Caco-2 (cell line): ENCODE measurements around the gene RSBN1. TPM values are rescaled to one million over a fixed set of nuclear protein-coding genes. Genes with fewer than 3 reads are reported as not detected.

Source experiments
- BruUV-seq: library from RNA; stranded (reverse); fragments of 400-500 nt; replicated peaks from 2 replicates; lab custom pipeline; 2021; lab: Mats Ljungman, UMichigan
- CTCF ChIA-PET: fragments of 300-600 bp; sonication (Branson Sonifier 250); formaldehyde crosslinking; loops from one replicate; lab custom pipeline; 2022; ENCODE audit warnings: antibody characterized with exemption; lab: Charles Lee
- POLR2A ChIA-PET: fragments of 300-600 bp; sonication (Branson Sonifier 250); formaldehyde crosslinking; loops from one replicate; lab custom pipeline; 2022; ENCODE audit warnings: antibody characterized with exemption; lab: Charles Lee
- DNase-seq, 2 experiments: peaks; one replicate each; pipeline versions ENCODE4 v3.0.0 to v3.0.0-alpha.2; 2020 to 2022
- H3K27me3 ChIP-seq: replicated peaks from 2 replicates; pipeline ENCODE4 v1.6.0; 2011; ENCODE audit warnings: low read length; ENCODE audit not compliant: control insufficient read depth, insufficient read depth
- H3K36me3 ChIP-seq: 2 replicates; pipeline ENCODE4 v1.5.1; 2011; ENCODE audit warnings: low read length; ENCODE audit not compliant: control insufficient read depth, insufficient read depth
- H3K4me1 ChIP-seq: fragments of 250-450 bp; sonication (Bioruptor Pico); 2 replicates; pipeline ENCODE4 v1.5.1; 2020; ENCODE audit warnings: mild to moderate bottlenecking
- H3K4me3 ChIP-seq: 2 replicates; pipeline ENCODE4 v1.5.1; 2011; ENCODE audit warnings: low read depth, mild to moderate bottlenecking, control low read depth, low read length
- H3K9me3 ChIP-seq: fragments of 250-450 bp; sonication (Bioruptor Pico); 2 replicates; pipeline ENCODE4 v1.5.1; 2020; ENCODE audit warnings: mild to moderate bottlenecking, moderate library complexity
- H3K27ac Mint-ChIP-seq: one replicate; pipeline ENCODE4 v1.8.0; 2022; ENCODE audit warnings: mixed read lengths; ENCODE audit not compliant: unreplicated experiment
- H3K27me3 Mint-ChIP-seq: one replicate; pipeline ENCODE4 v1.8.0; 2022; ENCODE audit warnings: mixed read lengths; ENCODE audit not compliant: insufficient read depth, unreplicated experiment
- H3K36me3 Mint-ChIP-seq: one replicate; pipeline ENCODE4 v1.8.0; 2022; ENCODE audit warnings: mild to moderate bottlenecking, mixed read lengths; ENCODE audit not compliant: insufficient read depth, unreplicated experiment
- H3K4me1 Mint-ChIP-seq: one replicate; pipeline ENCODE4 v1.8.0; 2022; ENCODE audit warnings: low read depth, mixed read lengths; ENCODE audit not compliant: unreplicated experiment
- H3K4me3 Mint-ChIP-seq: one replicate; pipeline ENCODE4 v1.8.0; 2022; ENCODE audit warnings: mild to moderate bottlenecking, moderate library complexity, mixed read lengths; ENCODE audit not compliant: unreplicated experiment
- H3K9me3 Mint-ChIP-seq: one replicate; pipeline ENCODE4 v1.8.0; 2022; ENCODE audit warnings: mixed read lengths; ENCODE audit not compliant: unreplicated experiment
- intact Hi-C: fragments of 100-400 bp; cut with micrococcal nuclease; formaldehyde crosslinking; loops from one replicate; pipeline ENCODE4 v1.10.0; 2022; ENCODE audit not compliant: unreplicated experiment
- total RNA-seq: library from RNA; stranded (reverse); gene quantifications from 2 replicates; pipeline ENCODE4 v1.2.3, GENCODE V29; 2022
- TF ChIP-seq, protein P1 (sequence below), 2 experiments: fragments of 200-600 bp in 1 of 2; IDR thresholded peaks; 1 replicate in 1 of 2; 2 replicates in 1 of 2; pipeline versions ENCODE4 v1.5.1 to v1.8.0; 2011 to 2022; ENCODE audit warnings: antibody characterized with exemption in 1 of 2, control low read depth in 1 of 2, inconsistent platforms in 1 of 2, low read depth in 1 of 2, low read length in 1 of 2, mild to moderate bottlenecking in 1 of 2, moderate library complexity in 1 of 2; ENCODE audit not compliant: insufficient read depth in 1 of 2, severe bottlenecking in 1 of 2, unreplicated experiment in 1 of 2

The RSBN1 gene
- total RNA-seq, 1 experiment from 2014 or later: 7.3 TPM

DNA sequence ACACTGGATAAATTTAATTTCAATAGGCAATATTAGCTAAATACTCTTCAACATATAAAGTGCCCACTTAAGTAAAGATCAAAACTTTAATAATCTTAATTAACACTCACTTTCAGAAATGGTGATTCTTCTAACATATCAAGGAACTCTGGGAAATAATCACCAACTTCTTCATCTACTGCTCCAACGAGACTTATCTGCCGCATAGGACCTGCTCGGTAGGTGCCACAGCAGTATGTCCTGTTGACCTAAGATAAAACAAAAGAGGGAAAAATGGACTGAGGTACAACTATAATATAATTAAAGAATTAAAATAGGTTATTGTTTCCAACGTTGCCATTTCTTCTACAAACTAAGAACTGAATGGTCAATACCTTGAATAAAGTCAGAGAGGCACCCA is 34.7 kb downstream of the RSBN1 start:
- TF ChIP-seq, protein P1, sequence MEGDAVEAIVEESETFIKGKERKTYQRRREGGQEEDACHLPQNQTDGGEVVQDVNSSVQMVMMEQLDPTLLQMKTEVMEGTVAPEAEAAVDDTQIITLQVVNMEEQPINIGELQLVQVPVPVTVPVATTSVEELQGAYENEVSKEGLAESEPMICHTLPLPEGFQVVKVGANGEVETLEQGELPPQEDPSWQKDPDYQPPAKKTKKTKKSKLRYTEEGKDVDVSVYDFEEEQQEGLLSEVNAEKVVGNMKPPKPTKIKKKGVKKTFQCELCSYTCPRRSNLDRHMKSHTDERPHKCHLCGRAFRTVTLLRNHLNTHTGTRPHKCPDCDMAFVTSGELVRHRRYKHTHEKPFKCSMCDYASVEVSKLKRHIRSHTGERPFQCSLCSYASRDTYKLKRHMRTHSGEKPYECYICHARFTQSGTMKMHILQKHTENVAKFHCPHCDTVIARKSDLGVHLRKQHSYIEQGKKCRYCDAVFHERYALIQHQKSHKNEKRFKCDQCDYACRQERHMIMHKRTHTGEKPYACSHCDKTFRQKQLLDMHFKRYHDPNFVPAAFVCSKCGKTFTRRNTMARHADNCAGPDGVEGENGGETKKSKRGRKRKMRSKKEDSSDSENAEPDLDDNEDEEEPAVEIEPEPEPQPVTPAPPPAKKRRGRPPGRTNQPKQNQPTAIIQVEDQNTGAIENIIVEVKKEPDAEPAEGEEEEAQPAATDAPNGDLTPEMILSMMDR (IDR thresholded peaks at IDR 0.05; ENCODE audit: insufficient read depth in 1 of 2, low read depth in 1 of 2, low read length in 1 of 2, severe bottlenecking in 1 of 2, unreplicated experiment in 1 of 2): no peak
- DNase-seq: no peak
- H3K4me3 ChIP-seq: no peak overlapping the region
- no peaks in the 10 kb centered on the region for H3K27me3 ChIP-seq
- POLR2A ChIA-PET: no interaction called here
- no peaks in the 10 kb centered on the region for H3K36me3 ChIP-seq
- H3K9me3 ChIP-seq: no peaks in the 10 kb centered on the region
- intact Hi-C loops: no loop called here
- no peak overlapping the region for H3K4me3 Mint-ChIP-seq
- H3K27ac Mint-ChIP-seq: no peak overlapping the region
- no TSS peak for BruUV-seq
- H3K27me3 Mint-ChIP-seq: no peaks in the 10 kb centered on the region
- H3K9me3 Mint-ChIP-seq: no peaks in the 10 kb centered on the region
- H3K36me3 Mint-ChIP-seq: no peaks in the 10 kb centered on the region
- 0 out of 2 replicates have a peak, but pooled peaks cover 5% of the 10 kb centered on the region for H3K4me1 ChIP-seq
- CTCF ChIA-PET: no interaction called here
- H3K4me1 Mint-ChIP-seq: no peaks in the 10 kb centered on the region

DNA sequence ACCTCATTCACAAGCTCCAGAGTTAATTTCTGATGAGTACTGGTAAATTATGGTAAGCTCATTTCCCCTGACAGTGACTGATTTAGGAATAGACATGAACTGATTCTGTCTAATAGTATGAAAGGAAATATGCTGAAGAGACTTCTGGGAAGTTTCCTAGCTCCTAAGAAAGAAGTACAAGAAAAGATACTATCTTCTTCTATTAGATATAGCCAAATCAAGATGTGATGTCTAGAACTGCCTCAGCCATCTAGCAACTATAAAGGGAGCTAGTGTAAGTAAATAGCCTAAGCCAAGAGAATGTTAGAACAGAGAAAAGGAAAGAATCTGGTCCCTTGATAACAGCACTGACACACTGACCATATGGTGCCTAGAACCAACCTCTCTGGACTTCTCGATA is 42.2 kb downstream of the RSBN1 start:
- no peaks in the 10 kb centered on the region for H3K9me3 ChIP-seq
- CTCF ChIA-PET: no interaction called here
- no peak overlapping the region for H3K4me3 ChIP-seq
- Mint-ChIP-seq H3K9me3 (no peaks in the 10 kb centered on the region), H3K4me3 (no peak overlapping the region), H3K36me3 (no peaks in the 10 kb centered on the region), H3K27me3 (no peaks in the 10 kb centered on the region), H3K27ac (no peak overlapping the region), H3K4me1 (no peaks in the 10 kb centered on the region)
- intact Hi-C loops: no loop called here
- no peaks in the 10 kb centered on the region for H3K36me3 ChIP-seq
- TF ChIP-seq, protein P1 (IDR thresholded peaks at IDR 0.05; ENCODE audit: insufficient read depth in 1 of 2, low read depth in 1 of 2, low read length in 1 of 2, severe bottlenecking in 1 of 2, unreplicated experiment in 1 of 2): no peak
- no peak for DNase-seq
- H3K4me1 ChIP-seq: no peaks in the 10 kb centered on the region
- POLR2A ChIA-PET: no interaction called here
- no TSS peak for BruUV-seq
- no peaks in the 10 kb centered on the region for H3K27me3 ChIP-seq

DNA sequence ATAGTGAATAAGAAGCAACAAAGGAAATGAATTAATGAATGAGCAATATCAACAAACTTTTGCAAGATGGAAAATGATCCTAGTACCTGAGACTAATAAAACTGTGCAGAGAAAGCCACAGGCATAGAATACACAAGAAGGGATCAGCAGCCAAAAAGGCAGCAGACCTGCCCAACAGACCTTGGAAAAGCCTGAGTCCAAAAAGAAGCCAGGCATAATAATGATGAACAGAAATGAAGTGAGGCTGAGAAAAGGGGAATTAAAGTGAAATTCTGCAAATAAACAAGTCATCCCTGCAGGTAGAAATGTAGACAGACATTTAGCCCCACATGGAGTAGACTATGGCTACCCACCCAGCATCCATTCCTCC is 42.7 kb downstream of the RSBN1 start:
- CTCF ChIA-PET: no interaction called here
- no peaks in the 10 kb centered on the region for H3K36me3 ChIP-seq
- no peak overlapping the region for H3K27ac Mint-ChIP-seq
- H3K4me3 Mint-ChIP-seq: no peak overlapping the region
- intact Hi-C loops: no loop called here
- H3K27me3 ChIP-seq: no peaks in the 10 kb centered on the region
- H3K27me3 Mint-ChIP-seq: no peaks in the 10 kb centered on the region
- H3K9me3 Mint-ChIP-seq: no peaks in the 10 kb centered on the region
- H3K36me3 Mint-ChIP-seq: no peaks in the 10 kb centered on the region
- H3K4me1 Mint-ChIP-seq: no peaks in the 10 kb centered on the region
- H3K4me1 ChIP-seq: no peaks in the 10 kb centered on the region
- DNase-seq: no peak
- POLR2A ChIA-PET: no interaction called here
- BruUV-seq: no TSS peak
- no peak overlapping the region for H3K4me3 ChIP-seq
- TF ChIP-seq, protein P1 (IDR thresholded peaks at IDR 0.05; ENCODE audit: insufficient read depth in 1 of 2, low read depth in 1 of 2, low read length in 1 of 2, severe bottlenecking in 1 of 2, unreplicated experiment in 1 of 2): no peak
- no peaks in the 10 kb centered on the region for H3K9me3 ChIP-seq
